Measurements from ENCODE around the gene B4GALT2.

Gene B4GALT2

DNA sequence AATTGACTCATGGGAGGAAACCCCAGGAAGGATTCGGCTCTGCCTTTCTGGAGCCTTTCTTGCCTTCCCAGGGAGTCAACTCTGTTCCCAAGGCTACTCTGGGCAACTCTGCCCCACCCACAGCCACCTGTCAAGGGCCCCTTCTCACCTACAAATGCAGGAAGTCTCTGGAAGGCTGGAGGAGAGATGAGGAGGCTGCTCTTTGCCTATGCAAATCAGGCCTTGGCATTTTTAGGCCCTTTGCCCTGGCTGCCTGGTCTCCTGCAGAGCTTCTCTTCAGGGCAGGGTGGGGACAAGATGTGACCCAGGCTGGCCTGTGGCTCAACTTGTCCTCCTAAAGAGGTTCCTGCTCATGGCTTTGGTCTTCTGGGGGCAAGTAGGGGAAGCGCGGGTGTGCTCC lies 46.8 kb downstream of the B4GALT2 start:
- TF ChIP-seq CTCF (conservative IDR thresholded peaks at IDR 0.05; ENCODE audit: control insufficient read depth, insufficient read depth, low read depth, low read length), result no peak
- no peak for DNase-seq (ENCODE audit: low read depth)
- H3K4me3 ChIP-seq (ENCODE audit: control insufficient read depth, low read depth, low read length), result no peak overlapping the region

- H3K4me3 ChIP-seq (ENCODE audit: control insufficient read depth, low read depth, low read length), result no peak overlapping the region
- TF ChIP-seq CTCF (conservative IDR thresholded peaks at IDR 0.05; ENCODE audit: control insufficient read depth, insufficient read depth, low read depth, low read length), result no peak
- no peak for DNase-seq (ENCODE audit: low read depth)
Measured at GRCh38 chr1:44027320-44027719, 48.3 kb downstream of the B4GALT2 start.

- no peak for DNase-seq (ENCODE audit: low read depth)
- H3K4me3 ChIP-seq (ENCODE audit: control insufficient read depth, low read depth, low read length), result peak overlapping the region; percentile 62
- TF ChIP-seq CTCF (conservative IDR thresholded peaks at IDR 0.05; ENCODE audit: control insufficient read depth, insufficient read depth, low read depth, low read length), result no peak
Measured at GRCh38 chr1:44029260-44029910, 50.4 kb downstream of the B4GALT2 start.

GRCh38 chr1:44029911-44030604 lies 51.0 kb downstream of the B4GALT2 start:
- H3K4me3 ChIP-seq (ENCODE audit: control insufficient read depth, low read depth, low read length), result peak overlapping the region; percentile 62
- no peak for TF ChIP-seq CTCF (conservative IDR thresholded peaks at IDR 0.05; ENCODE audit: control insufficient read depth, insufficient read depth, low read depth, low read length)
- peak; percentile 84 for DNase-seq (ENCODE audit: low read depth)

- peak overlapping the region; percentile 62 for H3K4me3 ChIP-seq (ENCODE audit: control insufficient read depth, low read depth, low read length)
- peak; percentile 27 for DNase-seq (ENCODE audit: low read depth)
- no peak for TF ChIP-seq CTCF (conservative IDR thresholded peaks at IDR 0.05; ENCODE audit: control insufficient read depth, insufficient read depth, low read depth, low read length)
Measured at GRCh38 chr1:44030605-44031251, 51.7 kb downstream of the B4GALT2 start.

DNA sequence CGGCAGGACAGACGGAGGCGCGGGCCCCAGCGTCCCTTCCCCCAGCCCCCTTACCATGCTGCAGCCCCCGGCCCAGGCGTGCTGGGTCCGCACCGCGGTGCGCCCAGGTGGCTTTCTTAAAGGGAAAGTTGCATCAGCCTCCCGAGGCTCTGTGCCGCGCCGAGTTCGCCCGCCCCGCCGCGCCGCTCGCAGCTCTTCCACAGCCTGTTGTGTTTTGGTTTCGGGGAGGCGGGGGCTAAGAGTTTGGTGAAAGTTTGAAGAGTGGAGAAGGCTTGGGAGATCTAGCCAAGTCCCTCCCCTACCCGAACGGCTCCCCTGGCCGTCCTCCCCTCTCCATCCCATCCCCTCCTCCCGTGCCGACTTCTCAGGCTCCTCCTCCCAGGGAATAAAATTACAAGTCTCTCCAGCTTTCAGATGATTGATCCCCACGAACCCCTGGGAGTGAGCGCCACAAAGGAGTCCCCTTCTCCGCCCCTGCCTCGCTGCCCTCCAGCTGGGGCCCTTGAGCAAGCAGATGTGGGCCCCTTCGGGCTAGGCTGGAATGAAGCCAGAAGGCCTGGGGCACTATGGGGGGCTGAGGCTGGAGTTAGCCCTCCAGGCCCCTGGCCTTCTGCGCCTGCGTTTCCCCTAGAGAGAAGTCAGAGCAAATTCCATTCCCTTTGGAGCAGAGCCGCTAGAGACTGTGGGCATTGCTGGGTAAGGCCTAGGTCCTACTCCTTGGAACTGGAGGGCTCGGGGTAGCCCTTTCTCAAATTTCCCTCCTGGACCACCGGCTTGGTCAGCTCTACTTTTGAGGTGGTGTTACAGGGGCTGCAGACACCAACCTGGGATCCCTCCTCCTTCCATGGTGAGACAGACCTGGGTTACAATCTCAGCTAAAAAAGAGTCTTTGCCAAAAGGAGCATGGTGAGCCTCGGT lies 52.5 kb downstream of the B4GALT2 start, which contains the start of gene SLC6A9:
TSS of gene SLC6A9 (minus strand) at position 211 of the 918 bp plus-strand sequence. CDS start 7,185 bp downstream, outside the sequence.
- peak; percentile 75 for DNase-seq (ENCODE audit: low read depth)
- no peak for TF ChIP-seq CTCF (conservative IDR thresholded peaks at IDR 0.05; ENCODE audit: control insufficient read depth, insufficient read depth, low read depth, low read length)
- peak within 1 kb of the TSS; percentile 62 for H3K4me3 ChIP-seq (ENCODE audit: control insufficient read depth, low read depth, low read length)

All from fibroblast of mammary gland (primary cell).